ENCODE measurements around the gene POLN. TPM values are rescaled to one million over a fixed set of nuclear protein-coding genes. Genes with fewer than 3 reads are reported as not detected.
A peak's percentile ranks its signal among the peaks of the same experiment; 100 is the strongest.

The POLN gene
- total RNA-seq, 2 donors from 2014 or later = 2.8 to 2.9 TPM

DNA sequence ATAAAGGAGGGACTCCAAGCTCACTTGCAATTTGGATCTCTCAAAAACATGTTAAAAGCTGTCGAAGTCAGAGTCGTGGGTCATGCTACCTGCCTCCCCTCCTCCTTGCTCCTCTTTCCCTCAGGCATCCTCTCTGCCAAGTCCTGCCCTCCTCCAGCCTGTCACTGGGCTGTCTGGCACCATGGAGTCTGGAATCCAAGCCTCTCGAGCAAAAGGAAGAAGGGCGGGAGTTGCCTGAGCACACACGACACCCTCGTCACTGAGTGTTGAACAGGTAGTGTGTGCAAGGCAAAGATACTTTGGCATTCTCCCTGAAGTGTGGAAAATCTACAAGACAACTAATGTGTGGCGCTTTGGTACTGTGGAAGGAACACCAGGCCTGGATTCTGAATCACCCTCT lies 62.2 kb downstream of the POLN start:
- no peaks in the 10 kb centered on the region for H3K27me3 ChIP-seq (ENCODE audit: control insufficient read depth, insufficient read depth, low read length, poor library complexity, severe bottlenecking)
- no peak overlapping the region for H3K9ac ChIP-seq (ENCODE audit: extremely low read depth, low read length, poor library complexity, severe bottlenecking)
- no peak overlapping the region for H3K27ac ChIP-seq (ENCODE audit: low read depth, low read length)
- Mint-ChIP-seq H3K27me3 (ENCODE audit: insufficient read depth) (no peaks in the 10 kb centered on the region), H3K4me3 (no peak overlapping the region), H3K36me3 (ENCODE audit: low read depth) (no peaks in the 10 kb centered on the region), H3K4me1 (no peaks in the 10 kb centered on the region), H3K27ac (no peak overlapping the region), H3K9me3 (peaks cover 11% of the 10 kb centered on the region)
- TF ChIP-seq, protein P1, sequence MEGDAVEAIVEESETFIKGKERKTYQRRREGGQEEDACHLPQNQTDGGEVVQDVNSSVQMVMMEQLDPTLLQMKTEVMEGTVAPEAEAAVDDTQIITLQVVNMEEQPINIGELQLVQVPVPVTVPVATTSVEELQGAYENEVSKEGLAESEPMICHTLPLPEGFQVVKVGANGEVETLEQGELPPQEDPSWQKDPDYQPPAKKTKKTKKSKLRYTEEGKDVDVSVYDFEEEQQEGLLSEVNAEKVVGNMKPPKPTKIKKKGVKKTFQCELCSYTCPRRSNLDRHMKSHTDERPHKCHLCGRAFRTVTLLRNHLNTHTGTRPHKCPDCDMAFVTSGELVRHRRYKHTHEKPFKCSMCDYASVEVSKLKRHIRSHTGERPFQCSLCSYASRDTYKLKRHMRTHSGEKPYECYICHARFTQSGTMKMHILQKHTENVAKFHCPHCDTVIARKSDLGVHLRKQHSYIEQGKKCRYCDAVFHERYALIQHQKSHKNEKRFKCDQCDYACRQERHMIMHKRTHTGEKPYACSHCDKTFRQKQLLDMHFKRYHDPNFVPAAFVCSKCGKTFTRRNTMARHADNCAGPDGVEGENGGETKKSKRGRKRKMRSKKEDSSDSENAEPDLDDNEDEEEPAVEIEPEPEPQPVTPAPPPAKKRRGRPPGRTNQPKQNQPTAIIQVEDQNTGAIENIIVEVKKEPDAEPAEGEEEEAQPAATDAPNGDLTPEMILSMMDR (conservative IDR thresholded peaks at IDR 0.05) = no peak
- no peak for DNase-seq
- no peak overlapping the region for H3K4me3 ChIP-seq (ENCODE audit: low read length)
- H3K4me1 ChIP-seq (ENCODE audit: control insufficient read depth, insufficient read depth, low read length) = no peaks in the 10 kb centered on the region
- H3K9me3 ChIP-seq (ENCODE audit: control insufficient read depth, low read length) = peaks cover 13% of the 10 kb centered on the region
- H3K36me3 ChIP-seq (ENCODE audit: control insufficient read depth, insufficient read depth, low read length) = no peaks in the 10 kb centered on the region
- 84 to 89% methylated on average over 7 of the region's 7 CpGs for WGBS, 2 experiments (ENCODE audit: insufficient coverage in 1 of 2, insufficient read length in 1 of 2)

DNA sequence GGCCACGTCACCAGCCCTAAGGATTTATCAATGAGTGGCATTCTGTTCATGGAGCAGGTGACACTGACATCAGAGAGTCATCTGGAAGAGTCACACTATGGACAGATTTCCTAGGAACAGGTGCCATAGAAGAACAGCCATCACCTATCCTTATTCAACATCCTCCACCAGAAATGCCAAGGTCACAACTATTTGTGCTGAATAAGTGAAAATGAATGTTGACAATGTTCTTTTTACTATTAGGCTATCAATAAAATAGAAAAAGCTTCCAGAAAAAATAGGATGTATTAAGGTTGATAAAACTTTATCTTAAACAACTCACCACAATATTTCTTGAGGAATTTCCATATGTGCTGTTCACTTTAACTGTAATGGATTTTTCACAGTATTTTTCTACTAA lies 62.9 kb downstream of the POLN start:
- H3K4me3 ChIP-seq (ENCODE audit: low read length) = no peak overlapping the region
- H3K36me3 ChIP-seq (ENCODE audit: control insufficient read depth, insufficient read depth, low read length) = no peaks in the 10 kb centered on the region
- H3K27ac Mint-ChIP-seq = no peak overlapping the region
- no peaks in the 10 kb centered on the region for H3K36me3 Mint-ChIP-seq (ENCODE audit: low read depth)
- no peaks in the 10 kb centered on the region for H3K4me1 ChIP-seq (ENCODE audit: control insufficient read depth, insufficient read depth, low read length)
- no peaks in the 10 kb centered on the region for H3K4me1 Mint-ChIP-seq
- H3K9me3 ChIP-seq (ENCODE audit: control insufficient read depth, low read length) = peaks cover 13% of the 10 kb centered on the region
- H3K27me3 ChIP-seq (ENCODE audit: control insufficient read depth, insufficient read depth, low read length, poor library complexity, severe bottlenecking) = no peaks in the 10 kb centered on the region
- H3K27ac ChIP-seq (ENCODE audit: low read depth, low read length) = no peak overlapping the region
- no peaks in the 10 kb centered on the region for H3K27me3 Mint-ChIP-seq (ENCODE audit: insufficient read depth)
- no peak overlapping the region for H3K4me3 Mint-ChIP-seq
- peaks cover 11% of the 10 kb centered on the region for H3K9me3 Mint-ChIP-seq
- 96% methylated on average over 1 of the region's 1 CpG; no CpG with 5 or more reads in 1 of the 2 experiments for WGBS, 2 experiments (ENCODE audit: insufficient coverage in 1 of 2, insufficient read length in 1 of 2)
- H3K9ac ChIP-seq (ENCODE audit: extremely low read depth, low read length, poor library complexity, severe bottlenecking) = no peak overlapping the region
- TF ChIP-seq, protein P1 (conservative IDR thresholded peaks at IDR 0.05) = no peak
- DNase-seq = no peak

DNA sequence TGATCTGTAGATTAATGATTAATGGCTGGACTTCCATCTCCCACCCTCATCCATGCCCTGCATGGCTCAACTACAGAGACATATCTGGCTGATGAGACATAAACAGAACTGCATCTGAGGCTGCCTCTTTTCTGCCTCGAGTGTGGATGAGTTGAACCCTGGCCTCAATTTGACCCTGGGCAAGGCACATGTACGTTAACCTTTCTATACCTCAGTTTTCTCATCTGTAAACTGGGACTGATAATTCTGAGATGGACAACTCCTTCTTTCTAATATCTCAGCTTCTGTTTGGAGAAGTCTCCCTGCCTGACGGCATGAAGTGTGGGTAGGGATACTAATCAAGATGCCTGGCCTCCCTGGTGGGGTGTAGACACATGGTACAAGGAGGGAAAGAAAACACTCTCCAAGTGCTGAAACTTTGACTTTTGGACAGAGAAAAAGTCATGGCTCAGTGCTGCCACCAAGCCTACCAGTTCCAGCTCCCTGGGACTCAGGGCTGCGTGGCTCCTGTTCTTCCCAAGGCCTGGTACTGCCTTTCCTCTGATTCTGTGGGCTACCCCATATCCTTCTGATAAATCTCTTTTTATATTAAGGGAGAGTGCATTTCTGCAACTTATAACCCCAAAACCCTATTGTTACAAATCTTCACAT lies 64.4 kb downstream of the POLN start:
- Histone ChIP-seq H3K9me3 (ENCODE audit: control insufficient read depth, low read length) (peaks cover 11% of the 10 kb centered on the region), H3K4me1 (ENCODE audit: control insufficient read depth, insufficient read depth, low read length) (no peaks in the 10 kb centered on the region), H3K27ac (ENCODE audit: low read depth, low read length) (no peak overlapping the region), H3K27me3 (ENCODE audit: control insufficient read depth, insufficient read depth, low read length, poor library complexity, severe bottlenecking) (no peaks in the 10 kb centered on the region), H3K9ac (ENCODE audit: extremely low read depth, low read length, poor library complexity, severe bottlenecking) (no peak overlapping the region), H3K36me3 (ENCODE audit: control insufficient read depth, insufficient read depth, low read length) (no peaks in the 10 kb centered on the region), H3K4me3 (ENCODE audit: low read length) (no peak overlapping the region)
- H3K4me3 Mint-ChIP-seq = no peak overlapping the region
- H3K9me3 Mint-ChIP-seq = peaks cover 10% of the 10 kb centered on the region
- H3K27ac Mint-ChIP-seq = no peak overlapping the region
- no peaks in the 10 kb centered on the region for H3K4me1 Mint-ChIP-seq
- H3K36me3 Mint-ChIP-seq (ENCODE audit: low read depth) = no peaks in the 10 kb centered on the region
- no peaks in the 10 kb centered on the region for H3K27me3 Mint-ChIP-seq (ENCODE audit: insufficient read depth)
- WGBS, 2 experiments (ENCODE audit: insufficient coverage in 1 of 2, insufficient read length in 1 of 2) = 71 to 96% methylated on average over 2 to 4 of the region's 4 CpGs
- TF ChIP-seq, protein P1 (conservative IDR thresholded peaks at IDR 0.05) = peak; percentile 60
- no peak for DNase-seq

Data from endodermal cell (in vitro differentiated cells).